WERI-Rb-1 (cell line): ENCODE data around the gene PLIN4.

Experiments used
- DNase-seq: peaks from one replicate; pipeline ENCODE4 v3.0.0-alpha.2; 2020
- H3K27ac ChIP-seq: fragments of 250-450 bp; sonication (Bioruptor Pico); 2 replicates; pipeline ENCODE4 v1.5.1; 2020; ENCODE audit warnings: mild to moderate bottlenecking, moderate library complexity
- H3K27me3 ChIP-seq: fragments of 250-450 bp; sonication (Bioruptor Pico); 2 replicates; pipeline ENCODE4 v1.5.1; 2021; ENCODE audit warnings: mild to moderate bottlenecking, low read depth, moderate library complexity; ENCODE audit not compliant: insufficient read depth, severe bottlenecking
- H3K36me3 ChIP-seq: fragments of 250-450 bp; sonication (Bioruptor Pico); 2 replicates; pipeline ENCODE4 v1.5.1; 2020; ENCODE audit warnings: mild to moderate bottlenecking, moderate library complexity
- H3K4me3 ChIP-seq: 2 replicates; pipeline ENCODE4 v1.5.1; 2011; ENCODE audit warnings: low read depth, mild to moderate bottlenecking, control low read depth, low read length
- H3K9me3 ChIP-seq: fragments of 250-450 bp; sonication (Bioruptor Pico); 2 replicates; pipeline ENCODE4 v1.5.1; 2021; ENCODE audit warnings: mild to moderate bottlenecking, moderate library complexity; ENCODE audit not compliant: severe bottlenecking
- CTCF ChIP-seq: IDR thresholded peaks from 2 replicates; pipeline ENCODE4 v1.5.1; 2011; ENCODE audit warnings: low read depth, mild to moderate bottlenecking, control low read depth, inconsistent platforms, low read length

Gene PLIN4

DNA sequence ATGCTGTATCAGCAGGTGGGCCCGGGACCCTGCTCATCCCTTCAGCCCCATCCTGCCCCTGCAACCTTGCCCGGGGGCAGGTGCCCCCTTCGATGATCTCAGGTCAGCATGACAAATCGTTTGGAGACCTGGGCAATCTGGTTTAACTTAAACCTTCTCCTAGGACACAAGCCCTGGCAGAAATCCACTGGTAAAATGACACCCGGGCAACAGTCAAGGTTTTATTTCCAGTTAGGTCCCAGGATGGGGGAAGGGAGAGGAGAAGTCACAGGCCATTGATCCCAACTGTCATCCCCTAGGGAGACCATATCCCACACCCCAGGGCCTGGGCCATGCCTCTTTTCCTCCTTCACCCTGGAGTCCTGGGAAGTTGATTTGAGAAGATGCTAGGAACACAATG lies 18.5 kb upstream of the PLIN4 start:
- peak; percentile 44 for DNase-seq
- Histone ChIP-seq H3K27me3 (no peaks in the 10 kb centered on the region), H3K36me3 (no peaks in the 10 kb centered on the region), H3K9me3 (peaks cover 13% of the 10 kb centered on the region), H3K4me3 (no peak overlapping the region), H3K27ac (peak overlapping the region; percentile 64)
- no peak for TF ChIP-seq CTCF

DNA sequence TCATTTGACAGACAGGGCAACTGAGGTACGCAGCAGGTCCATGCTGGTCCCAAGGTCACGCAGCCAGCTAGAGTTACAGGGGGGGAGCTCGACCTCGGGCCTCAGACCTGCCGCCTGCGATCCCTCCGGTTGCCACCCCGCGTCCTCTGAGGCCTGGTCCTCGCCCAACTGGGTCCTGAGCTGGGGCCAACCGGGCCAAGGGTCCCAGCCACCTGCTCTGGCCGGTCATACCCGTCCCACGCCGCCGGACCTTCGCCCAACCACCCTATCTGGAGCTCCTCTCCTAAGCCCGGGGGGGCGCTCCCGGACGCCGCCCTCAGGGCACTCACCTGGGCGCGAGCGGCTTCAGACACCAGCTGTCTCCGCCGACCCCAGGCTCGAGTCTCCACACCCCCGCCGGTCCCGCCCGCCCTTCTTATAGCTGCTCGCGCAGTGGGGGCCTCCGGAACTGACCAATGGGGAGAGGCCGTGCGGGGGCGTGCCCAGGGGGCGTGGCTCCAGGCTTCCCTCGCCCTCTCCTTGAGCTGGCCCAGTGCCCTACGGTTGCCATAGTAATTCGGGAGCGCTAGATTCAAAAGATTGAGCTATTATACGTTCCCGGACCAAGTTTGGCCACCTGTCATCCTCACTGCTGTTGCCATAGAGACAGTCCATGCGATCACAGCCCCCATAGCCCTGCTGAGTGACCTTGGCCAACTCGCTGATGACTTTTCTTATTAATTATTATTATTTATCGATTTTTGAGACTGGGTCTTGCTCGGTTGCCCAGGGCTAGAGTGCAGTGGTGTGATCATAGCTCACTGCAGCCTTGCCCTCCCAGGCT lies 16.8 kb upstream of the PLIN4 start, which contains the start of gene PLIN5:
Gene PLIN5, minus strand, starts transcription at position 389 of the 823 bp plus-strand sequence. CDS start 1,150 bp downstream, outside the sequence.
- H3K36me3 ChIP-seq = no peaks in the 10 kb centered on the region
- peak within 1 kb of the TSS; percentile 45 for H3K27ac ChIP-seq
- peak; percentile 18; the same call in 1 of the 2 replicates for TF ChIP-seq CTCF
- no peaks in the 10 kb centered on the region for H3K27me3 ChIP-seq
- peak within 1 kb of the TSS; percentile 46 for H3K4me3 ChIP-seq
- peaks cover 6% of the 10 kb centered on the region for H3K9me3 ChIP-seq
- peak; percentile 97 for DNase-seq

DNA sequence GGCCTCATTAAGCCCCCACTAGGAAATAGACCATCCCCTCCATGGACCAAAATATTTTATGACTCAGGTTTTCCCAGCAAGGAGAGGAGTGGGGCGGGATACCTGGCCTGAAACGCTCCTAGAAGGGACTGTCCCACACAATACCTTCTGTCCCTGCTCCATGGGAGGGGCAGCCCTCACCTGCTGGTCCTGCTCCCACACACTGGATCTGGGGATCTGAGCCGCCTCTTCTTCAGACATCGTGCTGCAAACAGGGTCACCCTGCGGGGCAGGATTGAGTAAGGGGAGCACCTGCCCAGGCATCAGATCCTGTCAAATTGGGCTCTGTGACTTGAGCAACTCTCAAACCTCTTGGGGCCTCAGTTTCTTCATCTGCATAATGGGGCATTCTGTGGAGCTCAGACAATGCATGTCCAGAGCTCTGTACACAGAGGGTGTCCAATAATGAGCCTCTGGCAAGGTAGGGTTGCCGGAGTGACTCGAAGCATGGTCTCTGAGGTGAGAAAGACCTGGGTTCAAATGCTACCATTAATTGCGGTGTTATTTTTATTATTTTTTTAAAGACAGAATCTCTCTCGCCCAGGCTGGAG lies 15.6 kb upstream of the PLIN4 start:
- TF ChIP-seq CTCF = no peak
- no peak for DNase-seq
- Histone ChIP-seq H3K27ac (no peak overlapping the region), H3K27me3 (no peaks in the 10 kb centered on the region), H3K4me3 (no peak overlapping the region), H3K9me3 (no peaks in the 10 kb centered on the region), H3K36me3 (no peaks in the 10 kb centered on the region)

DNA sequence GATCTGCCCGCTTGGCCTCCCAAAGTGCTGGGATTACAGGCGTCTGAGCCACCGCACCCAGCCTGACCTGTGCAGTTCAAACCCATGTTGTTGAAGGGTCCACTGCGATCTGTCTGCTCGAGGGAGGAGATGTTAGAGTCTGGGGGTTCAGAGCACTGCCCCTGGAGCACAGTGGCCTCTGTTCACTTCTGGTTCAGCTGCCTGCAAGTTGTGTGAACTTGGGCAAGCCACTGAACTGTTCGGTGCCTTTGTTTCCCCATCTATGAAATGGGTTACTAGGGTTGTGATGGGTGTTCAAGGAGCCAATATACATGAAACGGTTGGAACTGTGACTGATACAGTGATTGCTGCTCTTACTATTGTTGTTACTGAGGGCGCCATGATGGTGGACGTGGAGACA lies 15.0 kb upstream of the PLIN4 start:
- no peaks in the 10 kb centered on the region for H3K36me3 ChIP-seq
- H3K9me3 ChIP-seq = no peaks in the 10 kb centered on the region
- TF ChIP-seq CTCF = no peak
- no peaks in the 10 kb centered on the region for H3K27me3 ChIP-seq
- DNase-seq = no peak
- H3K4me3 ChIP-seq = no peak overlapping the region
- no peak overlapping the region for H3K27ac ChIP-seq

DNA sequence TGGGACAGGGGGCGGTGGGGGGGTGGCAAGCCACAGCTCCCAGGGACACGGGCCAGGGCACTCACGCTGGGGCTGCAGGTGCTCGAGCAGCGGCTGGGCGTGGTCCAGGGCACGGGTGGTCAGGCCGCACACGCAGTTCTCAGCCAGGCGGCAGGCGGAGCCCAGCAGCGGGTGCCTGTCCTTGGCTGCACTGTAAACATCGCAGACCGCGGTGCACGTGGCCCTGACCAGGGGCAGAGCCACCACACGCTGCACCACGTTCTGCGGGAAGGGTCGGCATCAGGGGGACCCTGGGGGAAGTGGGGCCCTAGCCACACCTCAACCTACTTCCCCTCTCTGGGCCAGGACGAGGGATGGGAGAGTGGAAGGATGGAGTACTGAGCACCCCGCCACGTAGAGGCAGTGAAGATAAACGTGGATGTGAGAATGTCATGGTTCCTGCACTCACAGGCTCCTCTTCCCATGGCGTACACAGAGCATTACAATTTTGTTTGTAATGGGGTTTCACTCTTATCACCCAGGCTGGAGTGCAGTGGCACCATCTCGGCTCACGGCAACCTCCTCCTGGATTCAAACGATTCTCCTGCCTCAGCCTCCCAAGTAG lies 13.4 kb upstream of the PLIN4 start:
- Histone ChIP-seq H3K27ac (no peak overlapping the region), H3K36me3 (no peaks in the 10 kb centered on the region), H3K4me3 (no peak overlapping the region), H3K9me3 (no peaks in the 10 kb centered on the region), H3K27me3 (no peaks in the 10 kb centered on the region)
- TF ChIP-seq CTCF = no peak
- DNase-seq = no peak
